GM12878 (cell line): ENCODE measurements around the gene PTGES2. TPM values are rescaled to one million over a fixed set of nuclear protein-coding genes. Genes with fewer than 3 reads are reported as not detected.
A peak's percentile ranks its signal among the peaks of the same experiment; 100 is the strongest.

Experiments
- ATAC-seq: fragments of 200-7000 bp; cut with Tn5 transposase; 3 replicates; pipeline ENCODE4 v1.9.1; 2020; ENCODE audit warnings: mild to moderate bottlenecking, moderate library complexity
- BruUV-seq: library from RNA; stranded (reverse); fragments of 400-500 nt; replicated peaks from 2 replicates; lab custom pipeline; 2021; lab: Mats Ljungman, UMichigan
- CTCF ChIA-PET: fragments of 300-600 bp; sonication (Branson Sonifier 250); formaldehyde crosslinking; extraction: SDS; loops from one replicate; lab custom pipeline; 2021; ENCODE audit warnings: inconsistent platforms; lab: Yijun Ruan, JAX
- POLR2A ChIA-PET: fragments of 350-600 bp; formaldehyde crosslinking; extraction: SDS; loops from one replicate; lab custom pipeline; 2021; ENCODE audit warnings: inconsistent platforms; lab: Charles Lee
- RAD21 ChIA-PET: fragments of 300-600 bp; sonication (Branson Sonifier 250); formaldehyde crosslinking; loops from one replicate; lab custom pipeline; 2023; ENCODE audit warnings: antibody characterized with exemption; ENCODE audit not compliant: unreplicated experiment; lab: Charles Lee
- SMC1A ChIA-PET: fragments of 300-600 bp; sonication (Branson Sonifier 250); formaldehyde crosslinking; loops from one replicate; lab custom pipeline; 2023; ENCODE audit not compliant: unreplicated experiment, uncharacterized antibody; lab: Charles Lee
- DNase-seq: peaks from one replicate; pipeline ENCODE4 v3.0.0-alpha.2; 2011; ENCODE audit warnings: low read depth, low spot score
- FAIRE-seq: peaks from 3 replicates; lab custom pipeline; 2011; peaks lifted over from hg19 to GRCh38; lab: Jason Lieb, UNC
- H2AFZ ChIP-seq: 2 replicates; pipeline ENCODE4 v1.6.0; 2011; ENCODE audit warnings: low read depth, low read length, control low read depth; ENCODE audit not compliant: control insufficient read depth
- H3K27ac ChIP-seq: 2 replicates; pipeline ENCODE4 v1.5.1; 2011; ENCODE audit warnings: control low read depth; ENCODE audit not compliant: control insufficient read depth, insufficient read depth
- H3K27me3 ChIP-seq, 2 experiments: replicated peaks in 1 of 2; 2 replicates each; pipeline versions ENCODE4 v1.6.0 to v1.6.1; 2011; ENCODE audit warnings: low read length in 1 of 2; ENCODE audit not compliant: control insufficient read depth in 2 of 2, insufficient read depth in 2 of 2
- H3K36me3 ChIP-seq, 2 experiments: 2 replicates each; pipeline ENCODE4 v1.5.1; 2011; ENCODE audit warnings: low read length in 1 of 2; ENCODE audit not compliant: control insufficient read depth in 2 of 2, insufficient read depth in 2 of 2
- H3K4me1 ChIP-seq: 2 replicates; pipeline ENCODE4 v1.6.1; 2011; ENCODE audit warnings: mild to moderate bottlenecking, low read length, moderate library complexity, mixed read lengths; ENCODE audit not compliant: control insufficient read depth, insufficient read depth
- H3K4me2 ChIP-seq: 2 replicates; pipeline ENCODE4 v1.6.0; 2011; ENCODE audit warnings: control low read depth; ENCODE audit not compliant: control insufficient read depth, insufficient read depth
- H3K4me3 ChIP-seq: fragments of 200-600 bp; sonication (generic); 2 replicates; pipeline ENCODE4 v1.5.1; 2016
- H3K79me2 ChIP-seq: 2 replicates; pipeline ENCODE4 v1.6.0; 2011; ENCODE audit warnings: low read length; ENCODE audit not compliant: control insufficient read depth, insufficient read depth
- H3K9ac ChIP-seq: 2 replicates; pipeline ENCODE4 v1.8.0; 2011; ENCODE audit warnings: low read length, control low read depth, mixed read lengths; ENCODE audit not compliant: control insufficient read depth, insufficient read depth
- H3K9me3 ChIP-seq: replicated peaks from 3 replicates; pipeline ENCODE4 v1.5.1; 2011; ENCODE audit warnings: mild to moderate bottlenecking, low read length; ENCODE audit not compliant: control insufficient read depth, insufficient read depth
- H4K20me1 ChIP-seq: 2 replicates; pipeline ENCODE4 v1.6.0; 2011; ENCODE audit not compliant: control insufficient read depth, insufficient read depth
- ATF3 ChIP-seq: IDR thresholded peaks from 2 replicates; pipeline ENCODE4 v1.6.1; 2011; ENCODE audit warnings: low read depth, mild to moderate bottlenecking, low read length, moderate library complexity, borderline replicate concordance; ENCODE audit errors: extremely low read depth
- CTCF ChIP-seq, 3 experiments: IDR thresholded peaks in 2 of 3; conservative IDR thresholded peaks in 1 of 3; 2 replicates each; pipeline ENCODE4 v1.5.1; 2011; ENCODE audit warnings: low read depth in 3 of 3, low read length in 3 of 3, mild to moderate bottlenecking in 3 of 3, control low read depth in 2 of 3, moderate library complexity in 2 of 3, inconsistent platforms in 1 of 3, mixed read lengths in 1 of 3; ENCODE audit not compliant: control insufficient read depth in 2 of 3, insufficient read depth in 1 of 3; ENCODE audit errors: extremely low read depth in 1 of 3
- MYC ChIP-seq: IDR thresholded peaks from 2 replicates; pipeline ENCODE4 v1.6.1; 2011; ENCODE audit warnings: mild to moderate bottlenecking, low read length, moderate library complexity, inconsistent platforms; ENCODE audit not compliant: insufficient read depth, insufficient replicate concordance, insufficient read length, severe bottlenecking
- NR2F1 ChIP-seq: fragments of 450-650 bp; conservative IDR thresholded peaks from 2 replicates; pipeline ENCODE4 v1.6.1; 2017; ENCODE audit warnings: mild to moderate bottlenecking
- POLR2A ChIP-seq: IDR thresholded peaks from 2 replicates; pipeline ENCODE4 v1.6.1; 2011; ENCODE audit warnings: low read depth, mild to moderate bottlenecking, low read length
- WGBS: methylation state at CpG from one replicate; pipeline ENCODE4 v1.1.6; 2016; ENCODE audit warnings: low lambda C conversion rate; ENCODE audit not compliant: insufficient replicate concordance, insufficient coverage; ENCODE audit errors: missing lambda C conversion rate; 5-methylcytosine and 5-hydroxymethylcytosine counted together
- in situ Hi-C: fragments of 300-500 bp; cut with MboI; formaldehyde crosslinking; loops from 9 replicates; pipeline ENCODE4 v1.14.3; 2018; ENCODE audit warnings: mixed read lengths
- intact Hi-C: fragments of 100-400 bp; cut with micrococcal nuclease; formaldehyde crosslinking; loops from one replicate; pipeline ENCODE4 v1.14.2; 2022; ENCODE audit not compliant: unreplicated experiment
- polyA plus RNA-seq, 11 experiments: library from polyadenylated mRNA; depleted of rRNA in 4 of 11; unstranded in 6 of 11; stranded (reverse) in 5 of 11; fragments of >200 nt; fragmentation: Nextera tagmentation in 4 of 11; fragmentation: Illumina TruSeq in 1 of 11; extraction: Ambion mirVana in 4 of 11; extraction: Trizol in 1 of 11; gene quantifications; 1 replicate in 1 of 11; 2 replicates in 10 of 11; pipeline versions ENCODE4 v1.2.1 to v1.2.3, GENCODE V29; 2011 to 2016; ENCODE audit warnings: inconsistent platforms in 2 of 11, missing spikeins in 2 of 11, low read depth in 1 of 11
- total RNA-seq, 4 experiments: library from RNA; depleted of rRNA in 3 of 4; stranded (reverse); fragments of >200 nt in 3 of 4; fragmentation: Illumina TruSeq in 1 of 4; extraction: Trizol in 1 of 4; gene quantifications; 2 replicates each; pipeline versions ENCODE4 v1.2.1 to v1.2.3, GENCODE V29; 2013 to 2021

The PTGES2 gene
- total and polyA plus RNA-seq, 10 of the 15 experiments (the other 5 are each of a cell fraction or from before 2014, with no cell fraction given) = 2.1 to 141 (median 99.1) TPM

DNA sequence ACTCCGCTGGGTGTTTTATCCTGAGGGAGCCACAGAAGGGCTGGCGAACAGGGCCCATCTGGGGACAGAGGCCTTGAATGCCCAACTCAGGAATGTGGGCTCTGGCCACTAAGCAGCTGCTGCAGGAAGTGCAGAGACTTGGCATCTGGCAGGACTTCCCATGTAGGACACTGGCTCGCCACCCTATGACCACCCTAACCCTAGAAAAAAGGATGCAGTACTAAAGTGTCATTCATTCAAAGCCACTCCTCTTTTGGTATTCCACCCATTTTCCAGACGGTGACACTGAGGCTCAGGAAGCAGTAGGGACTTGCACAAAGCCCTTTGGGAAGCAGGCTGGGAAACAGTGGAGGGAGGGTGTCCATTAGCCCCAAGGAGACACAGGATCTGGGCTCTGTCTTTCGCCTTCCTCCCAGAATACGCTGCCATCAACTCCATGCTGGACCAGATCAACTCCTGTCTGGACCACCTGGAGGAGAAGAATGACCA lies 35.5 kb upstream of the PTGES2 start:
- H3K4me3 ChIP-seq = no peak overlapping the region
- no peak overlapping the region for H3K9ac ChIP-seq
- DNase-seq (no peak), FAIRE-seq (no peak), ATAC-seq (no peak)
- in situ Hi-C loops (no loop called here), intact Hi-C loops (no loop called here)
- POLR2A ChIA-PET = interaction anchor here (0.6 to 1.1 kb wide), 2 partner anchors 34 to 93 kb away, joined by 3 read pairs; no protein-coding TSS in a partner anchor
- BruUV-seq = no TSS peak
- H3K27ac ChIP-seq = no peak overlapping the region
- H3K4me2 ChIP-seq = no peak overlapping the region
- H3K4me1 ChIP-seq = peaks cover 8% of the 10 kb centered on the region
- no peak overlapping the region for H2AFZ ChIP-seq
- TF ChIP-seq POLR2A (0 out of 2 replicates have a peak, but pooled peaks have one; percentile 11), NR2F1 (no peak), CTCF (IDR thresholded peaks at IDR 0.05 in 2 of 3, conservative IDR thresholded peaks at IDR 0.05 in 1 of 3; ENCODE audit: control insufficient read depth in 2 of 3, extremely low read depth in 1 of 3, insufficient read depth in 1 of 3, low read depth in 3 of 3, low read length in 3 of 3) (no peak), ATF3 (no peak), MYC (no peak)
- CTCF ChIA-PET = no interaction called here
- SMC1A ChIA-PET = no interaction called here
- peaks cover 9% of the 10 kb centered on the region for H3K79me2 ChIP-seq
- peaks cover 11 to 19% of the 10 kb centered on the region in 2 experiments; a peak in 3 of 4 replicates for H3K36me3 ChIP-seq
- H3K9me3 ChIP-seq = no peaks in the 10 kb centered on the region
- 96% methylated on average over 6 of the region's 6 CpGs for WGBS
- RAD21 ChIA-PET = no interaction called here
- H4K20me1 ChIP-seq = no peaks in the 10 kb centered on the region
- no peaks in the 10 kb centered on the region for H3K27me3 ChIP-seq
